Psoas muscle (tissue), 8 donors: Measurements from ENCODE around the gene PROS1. TPM values are rescaled to one million over a fixed set of nuclear protein-coding genes. Genes with fewer than 3 reads are reported as not detected.
"Not testable (repeated sequence)": the region's sequence is repeated elsewhere in the genome, so short reads cannot be mapped to it uniquely, and the experiment has no call there.

Source experiments
- ATAC-seq, 4 donors: fragments of 200-7000 bp; cut with Tn5 transposase; one replicate each; pipeline ENCODE4 v1.9.1; 2020; ENCODE audit warnings: moderate library complexity in 3 of 4, mild to moderate bottlenecking in 2 of 4
- DNase-seq, 2 donors: peaks; one replicate each; pipeline ENCODE4 v3.0.0-alpha.2; 2020
- H3K27ac ChIP-seq: fragments of 200-600 bp; one replicate; pipeline ENCODE4 v1.8.0; 2022
- H3K27me3 ChIP-seq, 3 donors: fragments of 200-600 bp in 1 of 3; one replicate each; pipeline versions ENCODE4 v1.6.1 to v1.8.0; 2013 to 2022; ENCODE audit warnings: low read length in 2 of 3, mild to moderate bottlenecking in 2 of 3, moderate library complexity in 1 of 3; ENCODE audit not compliant: insufficient read depth in 3 of 3
- H3K36me3 ChIP-seq, 2 donors: fragments of 200-600 bp in 1 of 2; one replicate each; pipeline versions ENCODE4 v1.6.1 to v1.8.0; 2013 to 2022; ENCODE audit warnings: low read depth in 1 of 2, mild to moderate bottlenecking in 1 of 2, moderate library complexity in 1 of 2; ENCODE audit not compliant: insufficient read depth in 1 of 2
- H3K4me1 ChIP-seq: fragments of 200-600 bp; one replicate; pipeline ENCODE4 v1.8.0; 2022
- H3K4me3 ChIP-seq: fragments of 200-600 bp; one replicate; pipeline ENCODE4 v1.8.0; 2022; ENCODE audit warnings: mild to moderate bottlenecking
- H3K9me3 ChIP-seq: fragments of 200-600 bp; one replicate; pipeline ENCODE4 v1.8.0; 2022
- CTCF ChIP-seq: fragments of 200-600 bp; IDR thresholded peaks from one replicate; pipeline ENCODE4 v1.8.0; 2022; ENCODE audit warnings: antibody characterized with exemption
- WGBS, 3 donors: extraction: QIAGEN DNeasy Blood & Tissue Kit; methylation state at CpG; one replicate each; pipeline versions ENCODE4 v1.1.6 to v1.1.7; 2013; 5-methylcytosine and 5-hydroxymethylcytosine counted together
- intact Hi-C, 2 donors: fragments of 100-400 bp; cut with DNase I; formaldehyde crosslinking; loops; one replicate each; pipeline versions ENCODE4 v1.11.0 to v1.14.2; 2022
- polyA plus RNA-seq, 3 donors: library from polyadenylated mRNA; stranded (reverse); fragments of 200-250 nt; gene quantifications; one replicate each; pipeline ENCODE4 v1.2.3, GENCODE V29; 2013
- total RNA-seq, 4 donors: library from RNA; stranded (reverse); fragmentation: NEBNext Ultra II Directional in 2 of 4; extraction: Animal tissue kit (Norgen Biotek cat#: 25700) in 2 of 4; gene quantifications; one replicate each; pipeline versions ENCODE4 v1.2.1 to v1.2.4, GENCODE V29; 2021 to 2023
- donor health status: healthy with polysubstance abuse.
- donor health status: DM: no; HTN: no; CAD: no; lungs with moderate emphysema.
- donor health status: Bipolar disorder and iron deficiency.
- donor health status: healthy.
- donor health status: DM: yes; HTN: yes; CAD: no.
- donor health status: DM: no; HTN: no; CAD: no.
- donor health status: DM: no; HTN: no; CAD: no.
- donor health status: DM: yes; HTN: yes; CAD: no.

Gene PROS1
- total and polyA plus RNA-seq, 7 donors, result 3.8 to 9.4 (median 6.0) TPM

GRCh38 chr3:93981649-93982048 lies 8.0 kb upstream of the PROS1 start:
- no peak overlapping the region for H3K4me3 ChIP-seq
- H3K27ac ChIP-seq, result no peak overlapping the region
- DNase-seq (no peak), ATAC-seq (no peak)
- intact Hi-C loops, result no loop called here
- no peaks in the 10 kb centered on the region for H3K27me3 ChIP-seq
- TF ChIP-seq CTCF, result no peak
- no peaks in the 10 kb centered on the region for H3K36me3 ChIP-seq
- no peaks in the 10 kb centered on the region for H3K9me3 ChIP-seq
- WGBS, 3 donors, result 94 to 95% (median 94%) methylated on average over 13 of the region's 13 CpGs
- H3K4me1 ChIP-seq, result peaks cover 9% of the 10 kb centered on the region

GRCh38 chr3:93979850-93980676 lies 6.4 kb upstream of the PROS1 start, which contains the start of gene ARL13B:
Gene ARL13B, plus strand, starts transcription at chr3:93980155. Its CDS starts 269 bp downstream, at chr3:93980424.
- Histone ChIP-seq H3K36me3 (no peaks in the 10 kb centered on the region), H3K4me3 (peak within 1 kb of the TSS; percentile 87), H3K9me3 (no peaks in the 10 kb centered on the region), H3K27me3 (no peaks in the 10 kb centered on the region), H3K4me1 (peaks cover 9% of the 10 kb centered on the region), H3K27ac (peak within 1 kb of the TSS; percentile 88)
- WGBS, 3 donors, result 0% methylated on average over 65 to 66 of the region's 66 CpGs
- no peak for TF ChIP-seq CTCF
- intact Hi-C loops, result no loop called here
- peak; percentile 100 for ATAC-seq
- peak; percentile 98 for DNase-seq

- WGBS, 3 donors, result 88 to 100% (median 97%) methylated on average over 1 of the region's 1 CpG
- Histone ChIP-seq H3K4me3 (no peak overlapping the region), H3K4me1 (no peaks in the 10 kb centered on the region), H3K27me3 (no peaks in the 10 kb centered on the region), H3K36me3 (no peaks in the 10 kb centered on the region), H3K9me3 (no peaks in the 10 kb centered on the region), H3K27ac (no peak overlapping the region)
- ATAC-seq (no peak), DNase-seq (no peak)
- TF ChIP-seq CTCF, result no peak
- intact Hi-C loops, result no loop called here
Measured at GRCh38 chr3:93969997-93970396, 3.7 kb downstream of the PROS1 start.

- no peak for TF ChIP-seq CTCF
- no peak for DNase-seq
- intact Hi-C loops, result no loop called here
- Histone ChIP-seq H3K27me3 (no peaks in the 10 kb centered on the region), H3K9me3 (no peaks in the 10 kb centered on the region), H3K27ac (no peak overlapping the region), H3K4me1 (no peaks in the 10 kb centered on the region), H3K4me3 (no peak overlapping the region), H3K36me3 (no peaks in the 10 kb centered on the region)
- WGBS, 3 donors, result 53 to 76% (median 53%) methylated on average over 3 of the region's 3 CpGs
- peak in 1 of 4 donors; percentile 42 for ATAC-seq
Measured at GRCh38 chr3:93969443-93969842, 4.3 kb downstream of the PROS1 start.

GRCh38 chr3:93965106-93965505 lies 8.6 kb downstream of the PROS1 start:
- WGBS, 3 donors, result 95 to 96% (median 95%) methylated on average over 19 of the region's 19 CpGs
- H3K27me3 ChIP-seq, H3K4me1 ChIP-seq, intact Hi-C loops, H3K36me3 ChIP-seq, DNase-seq, H3K9me3 ChIP-seq, H3K27ac ChIP-seq, ATAC-seq, H3K4me3 ChIP-seq: not testable (repeated sequence)
